Stomach (tissue), 9 donors: ENCODE results near the gene WDR77. TPM values are rescaled to one million over a fixed set of nuclear protein-coding genes. Genes with fewer than 3 reads are reported as not detected.

Source experiments
- DNase-seq, 2 donors: peaks; one replicate each; pipeline versions ENCODE4 v3.0.0 to v3.0.0-alpha.2; 2013 to 2019
- H3K27ac ChIP-seq, 5 donors: fragments of 200-600 bp in 4 of 5; sonication (generic) in 4 of 5; one replicate each; pipeline ENCODE4 v1.5.1; 2013 to 2019; ENCODE audit warnings: mild to moderate bottlenecking in 1 of 5, moderate library complexity in 1 of 5
- H3K27me3 ChIP-seq, 3 donors: fragments of 200-600 bp; sonication (generic); one replicate each; pipeline ENCODE4 v1.5.1; 2017 to 2019; ENCODE audit warnings: mixed run types in 1 of 3
- H3K36me3 ChIP-seq, 4 donors: fragments of 200-600 bp; sonication (generic); 1 replicate in 3 of 4; 2 replicates in 1 of 4; pipeline ENCODE4 v1.5.1; 2016 to 2019
- H3K4me1 ChIP-seq, 4 donors: fragments of 200-600 bp; sonication (generic); one replicate each; pipeline ENCODE4 v1.5.1; 2016 to 2019
- H3K4me3 ChIP-seq, 4 donors: fragments of 200-600 bp; sonication (generic) in 3 of 4; one replicate each; pipeline ENCODE4 v1.5.1; 2016 to 2019; ENCODE audit warnings: mild to moderate bottlenecking in 1 of 4
- H3K9me3 ChIP-seq, 4 donors: fragments of 200-600 bp; sonication (generic); one replicate each; pipeline ENCODE4 v1.5.1; 2016 to 2019
- EP300 ChIP-seq: sonication (generic); formaldehyde crosslinking; IDR thresholded peaks from one replicate; pipeline ENCODE4 v1.6.1; 2017; ENCODE audit warnings: antibody characterized with exemption
- POLR2A ChIP-seq, 4 donors: fragments of 450-650 bp; IDR thresholded peaks; one replicate each; pipeline ENCODE4 v1.6.1; 2016; ENCODE audit warnings: antibody characterized with exemption in 4 of 4, control low read depth in 2 of 4, mild to moderate bottlenecking in 1 of 4, moderate library complexity in 1 of 4
- POLR2AphosphoS5 ChIP-seq, 3 donors: sonication (generic); formaldehyde crosslinking; IDR thresholded peaks; one replicate each; pipeline ENCODE4 v1.6.1; 2016; ENCODE audit warnings: antibody characterized with exemption in 3 of 3
- WGBS, 5 donors: extraction: QIAGEN DNeasy Blood & Tissue Kit in 3 of 5; methylation state at CpG; one replicate each; pipeline versions ENCODE4 v1.1.5 to v1.1.7; 2013 to 2018; 5-methylcytosine and 5-hydroxymethylcytosine counted together
- intact Hi-C: fragments of 100-400 bp; cut with DNase I; formaldehyde crosslinking; loops from one replicate; pipeline ENCODE4 v1.15.1; 2023; ENCODE audit warnings: low total_unique reads
- polyA plus RNA-seq, 3 donors: library from polyadenylated mRNA; stranded (reverse); fragments of 200-250 nt; gene quantifications; one replicate each; pipeline ENCODE4 v1.2.3, GENCODE V29; 2013
- total RNA-seq, 5 donors: library from RNA; depleted of rRNA; stranded (reverse); fragments of >200 nt; gene quantifications; one replicate each; pipeline versions ENCODE4 v1.1.0 to v1.2.3, GENCODE V29; 2014 to 2016
- TF ChIP-seq, protein P1 (sequence below), 7 experiments: fragments of 450-650 bp in 4 of 7; fragments of 200-600 bp in 3 of 7; sonication (generic) in 3 of 7; IDR thresholded peaks; one replicate each; pipeline ENCODE4 v1.5.1; 2016 to 2019; ENCODE audit warnings: antibody characterized with exemption in 7 of 7, control low read depth in 2 of 7, mild to moderate bottlenecking in 1 of 7
- donor health status: healthy with polysubstance abuse.
- donor health status: Bipolar disorder and iron deficiency.
- donor health status: healthy.

The WDR77 gene
- total and polyA plus RNA-seq, 8 donors, result 5.8 to 31.2 (median 21.6) TPM

DNA sequence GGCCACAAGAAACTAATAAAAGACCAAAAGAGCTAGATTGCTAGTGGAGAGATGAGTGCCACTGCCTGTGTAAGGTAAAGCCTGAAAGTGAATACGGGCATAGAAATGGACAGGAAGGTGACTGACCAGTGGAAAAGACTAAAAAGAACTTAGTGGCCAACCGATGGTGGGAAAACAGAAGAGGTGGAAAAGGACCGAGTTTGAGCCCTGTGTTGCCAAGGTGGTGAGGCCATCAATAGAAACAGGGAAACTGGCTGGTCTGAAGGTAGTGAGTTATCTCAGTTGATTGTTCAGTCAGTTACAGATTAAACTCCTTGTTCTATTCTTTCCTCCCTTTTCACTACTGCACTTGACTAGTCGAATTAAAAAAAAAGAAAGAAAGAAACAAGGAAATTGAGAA is 2.5 kb downstream of the WDR77 start:
- Histone ChIP-seq H3K36me3 (peaks cover 26 to 62% (median 48%) of the 10 kb centered on the region in 4 donors), H3K4me3 (peak overlapping the region in 1 of 4 donors; percentile 88), H3K27ac (peak overlapping the region in 4 of 5 donors; percentile 22 to 90 (median 44)), H3K27me3 (no peaks in the 10 kb centered on the region), H3K9me3 (no peaks in the 10 kb centered on the region), H3K4me1 (peaks cover 33 to 53% (median 42%) of the 10 kb centered on the region in 4 donors)
- 36 to 69% (median 42%) methylated on average over 4 of the region's 4 CpGs for WGBS, 5 donors
- intact Hi-C loops, result no loop called here
- TF ChIP-seq EP300, result no peak
- TF ChIP-seq POLR2AphosphoS5 (IDR thresholded peaks at IDR 0.05), result no peak
- TF ChIP-seq, protein P1, sequence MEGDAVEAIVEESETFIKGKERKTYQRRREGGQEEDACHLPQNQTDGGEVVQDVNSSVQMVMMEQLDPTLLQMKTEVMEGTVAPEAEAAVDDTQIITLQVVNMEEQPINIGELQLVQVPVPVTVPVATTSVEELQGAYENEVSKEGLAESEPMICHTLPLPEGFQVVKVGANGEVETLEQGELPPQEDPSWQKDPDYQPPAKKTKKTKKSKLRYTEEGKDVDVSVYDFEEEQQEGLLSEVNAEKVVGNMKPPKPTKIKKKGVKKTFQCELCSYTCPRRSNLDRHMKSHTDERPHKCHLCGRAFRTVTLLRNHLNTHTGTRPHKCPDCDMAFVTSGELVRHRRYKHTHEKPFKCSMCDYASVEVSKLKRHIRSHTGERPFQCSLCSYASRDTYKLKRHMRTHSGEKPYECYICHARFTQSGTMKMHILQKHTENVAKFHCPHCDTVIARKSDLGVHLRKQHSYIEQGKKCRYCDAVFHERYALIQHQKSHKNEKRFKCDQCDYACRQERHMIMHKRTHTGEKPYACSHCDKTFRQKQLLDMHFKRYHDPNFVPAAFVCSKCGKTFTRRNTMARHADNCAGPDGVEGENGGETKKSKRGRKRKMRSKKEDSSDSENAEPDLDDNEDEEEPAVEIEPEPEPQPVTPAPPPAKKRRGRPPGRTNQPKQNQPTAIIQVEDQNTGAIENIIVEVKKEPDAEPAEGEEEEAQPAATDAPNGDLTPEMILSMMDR (IDR thresholded peaks at IDR 0.05), result no peak
- TF ChIP-seq POLR2A (IDR thresholded peaks at IDR 0.05), result no peak
- peak in 1 of 2 donors; percentile 50 for DNase-seq

DNA sequence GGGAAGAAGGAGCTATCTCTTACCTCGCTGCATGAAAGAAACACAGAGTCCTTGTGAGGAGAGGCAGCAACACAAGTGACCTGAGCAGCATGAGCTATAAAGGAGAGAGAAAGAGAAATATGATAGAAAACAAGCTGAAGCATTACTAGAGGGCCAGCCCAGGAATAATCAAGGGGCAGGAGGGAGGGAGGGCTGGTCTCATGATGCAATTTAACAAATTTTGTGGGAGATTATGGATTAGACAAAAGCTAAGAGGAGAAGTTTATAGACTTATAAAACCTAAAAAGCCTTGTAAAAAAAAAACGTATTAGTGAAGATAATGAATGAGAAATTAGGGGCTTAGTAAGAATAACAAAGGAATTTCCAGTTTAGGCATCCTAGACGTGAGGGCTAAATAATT is 5.0 kb downstream of the WDR77 start:
- Histone ChIP-seq H3K27ac (no peak overlapping the region), H3K9me3 (no peaks in the 10 kb centered on the region), H3K4me3 (no peak overlapping the region), H3K4me1 (peaks cover 12 to 49% (median 24%) of the 10 kb centered on the region in 4 donors), H3K36me3 (peaks cover 42 to 78% (median 71%) of the 10 kb centered on the region in 4 donors), H3K27me3 (no peaks in the 10 kb centered on the region)
- no peak for TF ChIP-seq POLR2AphosphoS5 (IDR thresholded peaks at IDR 0.05)
- no peak for TF ChIP-seq POLR2A (IDR thresholded peaks at IDR 0.05)
- no peak for TF ChIP-seq EP300
- TF ChIP-seq, protein P1 (IDR thresholded peaks at IDR 0.05), result no peak
- DNase-seq, result no peak
- intact Hi-C loops, result no loop called here
- 67 to 84% (median 68%) methylated on average over 3 of the region's 3 CpGs for WGBS, 5 donors

DNA sequence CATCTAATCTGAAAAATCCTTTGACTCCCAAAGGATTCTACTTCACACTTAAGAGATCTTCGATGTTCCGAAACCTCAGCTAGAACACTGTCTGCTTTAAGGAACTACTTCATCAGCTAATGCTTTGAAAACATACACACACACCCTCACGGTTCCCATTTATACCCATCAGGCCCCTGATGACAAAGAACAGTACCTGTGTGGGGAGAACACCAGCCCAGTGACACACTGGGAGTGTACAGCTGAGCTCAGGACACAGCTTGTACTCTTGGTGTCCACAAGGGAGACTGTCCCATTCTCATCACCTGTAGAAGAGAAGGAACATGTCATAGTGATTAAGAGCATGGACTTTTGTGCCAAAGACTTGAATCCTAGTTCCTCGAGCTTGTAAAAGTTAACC is 6.6 kb downstream of the WDR77 start:
- Histone ChIP-seq H3K4me3 (no peak overlapping the region), H3K4me1 (peaks cover 4 to 37% (median 14%) of the 10 kb centered on the region in 4 donors), H3K27ac (no peak overlapping the region), H3K9me3 (no peaks in the 10 kb centered on the region), H3K27me3 (no peaks in the 10 kb centered on the region), H3K36me3 (peaks cover 47 to 94% (median 86%) of the 10 kb centered on the region in 4 donors)
- DNase-seq, result no peak
- TF ChIP-seq EP300, result no peak
- TF ChIP-seq, protein P1 (IDR thresholded peaks at IDR 0.05), result no peak
- no peak for TF ChIP-seq POLR2A (IDR thresholded peaks at IDR 0.05)
- no peak for TF ChIP-seq POLR2AphosphoS5 (IDR thresholded peaks at IDR 0.05)
- WGBS, 5 donors, result 77 to 83% (median 79%) methylated on average over 4 of the region's 4 CpGs
- intact Hi-C loops, result no loop called here

DNA sequence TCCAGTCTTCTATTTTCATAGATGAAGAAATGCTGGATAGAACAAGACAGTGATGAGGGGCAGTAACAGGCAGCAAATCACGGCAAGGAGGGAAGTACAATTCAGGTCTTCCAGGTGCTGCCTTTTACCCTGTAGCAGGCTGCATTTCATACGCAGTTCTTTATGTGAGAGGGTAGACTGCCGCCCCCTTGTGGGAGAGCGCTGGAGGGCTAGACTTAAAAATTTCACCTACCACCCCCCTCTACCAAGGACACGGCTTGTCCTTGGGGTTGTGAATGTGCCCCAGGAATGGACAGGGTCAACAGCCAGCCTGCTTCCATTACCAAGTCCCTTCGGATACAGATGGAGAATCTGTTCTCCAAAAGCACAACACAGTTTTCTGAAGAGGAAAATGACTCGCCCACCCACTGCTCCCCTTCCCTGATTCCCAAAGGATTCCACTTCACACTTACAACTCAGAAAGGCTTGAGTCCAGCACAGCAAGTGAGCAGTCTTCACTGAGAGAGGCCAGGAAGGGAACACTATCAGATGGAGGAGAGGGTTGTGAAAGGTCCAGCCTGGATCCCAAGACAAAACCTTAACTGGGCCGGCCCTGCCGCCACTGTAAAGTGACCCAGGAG is 7.4 kb downstream of the WDR77 start:
- Histone ChIP-seq H3K4me1 (peaks cover 0 to 29% (median 9%) of the 10 kb centered on the region in 4 donors), H3K27me3 (no peaks in the 10 kb centered on the region), H3K36me3 (peaks cover 47 to 97% (median 90%) of the 10 kb centered on the region in 4 donors), H3K27ac (no peak overlapping the region), H3K4me3 (no peak overlapping the region), H3K9me3 (no peaks in the 10 kb centered on the region)
- peak; percentile 50 to 80 for DNase-seq
- TF ChIP-seq POLR2A (IDR thresholded peaks at IDR 0.05), result no peak
- TF ChIP-seq, protein P1 (IDR thresholded peaks at IDR 0.05), result peak in 4 of 7 experiments; percentile 13 to 39 (median 21)
- intact Hi-C loops, result no loop called here
- 53 to 64% (median 60%) methylated on average over 9 of the region's 9 CpGs for WGBS, 5 donors
